ENCODE results near the gene TBC1D1.
"Not testable (repeated sequence)": the region's sequence is repeated elsewhere in the genome, so short reads cannot be mapped to it uniquely, and the experiment has no call there.

The TBC1D1 gene

GRCh38 chr4:38013461-38014366 lies 122.8 kb downstream of the TBC1D1 start:
- no peak for DNase-seq (ENCODE audit: low read depth)

- no peak for DNase-seq (ENCODE audit: low read depth)
Measured at GRCh38 chr4:38014421-38014852, 123.6 kb downstream of the TBC1D1 start.

GRCh38 chr4:38015886-38016515 lies 125.1 kb downstream of the TBC1D1 start:
- DNase-seq (ENCODE audit: low read depth), result no peak

- no peak for DNase-seq (ENCODE audit: low read depth)
Measured at GRCh38 chr4:38016698-38017097, 125.8 kb downstream of the TBC1D1 start.

- DNase-seq (ENCODE audit: low read depth), result no peak
Measured at GRCh38 chr4:38017609-38018008, 126.7 kb downstream of the TBC1D1 start.

- DNase-seq (ENCODE audit: low read depth), result no peak
Measured at GRCh38 chr4:38020386-38020785, 129.5 kb downstream of the TBC1D1 start.

GRCh38 chr4:38020961-38021360 lies 130.1 kb downstream of the TBC1D1 start:
- DNase-seq (ENCODE audit: low read depth), result not testable (repeated sequence)

- DNase-seq (ENCODE audit: low read depth), result no peak
Measured at GRCh38 chr4:38021751-38022150, 130.9 kb downstream of the TBC1D1 start.

- DNase-seq (ENCODE audit: low read depth), result no peak
Measured at GRCh38 chr4:38023347-38024205, 132.7 kb downstream of the TBC1D1 start.

GRCh38 chr4:38024206-38024509 lies 133.3 kb downstream of the TBC1D1 start:
- no peak for DNase-seq (ENCODE audit: low read depth)

- no peak for DNase-seq (ENCODE audit: low read depth)
Measured at GRCh38 chr4:38025665-38026064, 134.8 kb downstream of the TBC1D1 start.

GRCh38 chr4:38026158-38026740 lies 135.4 kb downstream of the TBC1D1 start:
- no peak for DNase-seq (ENCODE audit: low read depth)

GRCh38 chr4:38030023-38030422 lies 139.1 kb downstream of the TBC1D1 start:
- DNase-seq (ENCODE audit: low read depth), result no peak

- DNase-seq (ENCODE audit: low read depth), result no peak
Measured at GRCh38 chr4:38034986-38035882, 144.3 kb downstream of the TBC1D1 start.

GRCh38 chr4:38036548-38036947 lies 145.7 kb downstream of the TBC1D1 start:
- no peak for DNase-seq (ENCODE audit: low read depth)

GRCh38 chr4:38037612-38038011 lies 146.7 kb downstream of the TBC1D1 start:
- no peak for DNase-seq (ENCODE audit: low read depth)

- DNase-seq (ENCODE audit: low read depth), result no peak
Measured at GRCh38 chr4:38040619-38041018, 149.7 kb downstream of the TBC1D1 start.

- DNase-seq (ENCODE audit: low read depth), result no peak
Measured at GRCh38 chr4:38044060-38044459, 153.2 kb downstream of the TBC1D1 start.

- no peak for DNase-seq (ENCODE audit: low read depth)
Measured at GRCh38 chr4:38045289-38045988, 154.6 kb downstream of the TBC1D1 start.

GRCh38 chr4:38046727-38047489 lies 156.0 kb downstream of the TBC1D1 start:
- no peak for DNase-seq (ENCODE audit: low read depth)
